DND-41 (cell line): Measurements from ENCODE around the gene NYAP2.

ENCODE experiments used
- ATAC-seq: fragments of 200-7000 bp; cut with Tn5 transposase; 3 replicates; pipeline ENCODE4 v1.9.1; 2021; ENCODE audit warnings: low read depth; ENCODE audit not compliant: insufficient read depth
- DNase-seq: peaks from one replicate; pipeline ENCODE4 v3.0.0-alpha.2; 2020
- H2AFZ ChIP-seq: 2 replicates; pipeline ENCODE4 v1.6.0; 2012; ENCODE audit warnings: low read depth, low read length
- H3K27ac ChIP-seq: 2 replicates; pipeline ENCODE4 v1.5.1; 2012; ENCODE audit warnings: low read length, inconsistent platforms
- H3K27me3 ChIP-seq: fragments of 200-600 bp; sonication (generic); 2 replicates; pipeline ENCODE4 v1.6.0; 2012; ENCODE audit warnings: low read length, mild to moderate bottlenecking, inconsistent platforms; ENCODE audit not compliant: insufficient read depth, poor library complexity
- H3K36me3 ChIP-seq: 2 replicates; pipeline ENCODE4 v1.5.1; 2012; ENCODE audit warnings: low read length, inconsistent platforms; ENCODE audit not compliant: insufficient read depth
- H3K4me1 ChIP-seq: 2 replicates; pipeline ENCODE4 v1.5.1; 2012; ENCODE audit warnings: mild to moderate bottlenecking, low read length; ENCODE audit not compliant: insufficient read depth
- H3K4me2 ChIP-seq: 2 replicates; pipeline ENCODE4 v1.6.0; 2012; ENCODE audit warnings: mild to moderate bottlenecking, moderate library complexity, low read length, inconsistent platforms; ENCODE audit not compliant: insufficient read depth
- H3K4me3 ChIP-seq, 2 experiments: fragments of 200-600 bp in 1 of 2; shearing (Covaris generic) in 1 of 2; 2 replicates each; pipeline ENCODE4 v1.5.1; 2012 to 2016; ENCODE audit warnings: inconsistent platforms in 2 of 2, low read length in 2 of 2, mild to moderate bottlenecking in 2 of 2, low read depth in 1 of 2, moderate library complexity in 1 of 2
- H3K79me2 ChIP-seq: 2 replicates; pipeline ENCODE4 v1.6.0; 2012; ENCODE audit warnings: low read length, inconsistent platforms; ENCODE audit not compliant: insufficient read depth
- H3K9ac ChIP-seq: 2 replicates; pipeline ENCODE4 v1.6.0; 2012; ENCODE audit warnings: low read depth, mild to moderate bottlenecking, inconsistent platforms, low read length, moderate library complexity
- H3K9me3 ChIP-seq: 2 replicates; pipeline ENCODE4 v1.5.1; 2012; ENCODE audit warnings: low read length, moderate library complexity, mild to moderate bottlenecking, inconsistent platforms; ENCODE audit not compliant: insufficient read depth, severe bottlenecking
- H4K20me1 ChIP-seq: 2 replicates; pipeline ENCODE4 v1.6.0; 2012; ENCODE audit warnings: low read length; ENCODE audit not compliant: insufficient read depth
- EZH2 ChIP-seq: IDR thresholded peaks from 3 replicates; pipeline ENCODE4 v1.6.1; 2012; ENCODE audit warnings: borderline replicate concordance, low read depth, mild to moderate bottlenecking, moderate library complexity, low read length, inconsistent platforms; ENCODE audit not compliant: severe bottlenecking
- TF ChIP-seq, protein P1 (sequence below): IDR thresholded peaks from 2 replicates; pipeline ENCODE4 v1.5.1; 2012; ENCODE audit warnings: borderline replicate concordance, low read length, moderate library complexity, mild to moderate bottlenecking; ENCODE audit not compliant: poor library complexity, severe bottlenecking; ENCODE audit errors: extremely low read depth

Gene NYAP2

DNA sequence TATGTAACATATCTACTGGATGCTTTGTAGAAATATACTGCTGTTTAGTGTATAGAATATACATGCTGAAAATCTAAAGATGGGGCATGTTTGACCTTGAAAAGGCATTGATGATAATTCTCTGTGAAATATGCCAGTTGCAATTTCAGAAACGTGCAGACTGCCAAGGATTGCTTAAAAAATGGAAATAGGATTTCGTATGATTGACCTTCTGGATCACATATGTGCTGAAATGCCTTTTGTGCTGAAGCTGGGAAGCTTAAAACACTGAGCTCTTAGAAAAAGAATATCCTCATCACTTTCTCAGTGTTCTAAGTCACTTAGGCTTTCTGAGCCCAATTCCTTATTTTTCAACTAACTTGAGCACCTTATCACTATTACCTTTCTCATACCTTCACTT lies 14.3 kb downstream of the NYAP2 start:
- no peaks in the 10 kb centered on the region for H3K9me3 ChIP-seq
- H3K4me1 ChIP-seq, result no peaks in the 10 kb centered on the region
- H3K36me3 ChIP-seq, result no peaks in the 10 kb centered on the region
- TF ChIP-seq, protein P1, sequence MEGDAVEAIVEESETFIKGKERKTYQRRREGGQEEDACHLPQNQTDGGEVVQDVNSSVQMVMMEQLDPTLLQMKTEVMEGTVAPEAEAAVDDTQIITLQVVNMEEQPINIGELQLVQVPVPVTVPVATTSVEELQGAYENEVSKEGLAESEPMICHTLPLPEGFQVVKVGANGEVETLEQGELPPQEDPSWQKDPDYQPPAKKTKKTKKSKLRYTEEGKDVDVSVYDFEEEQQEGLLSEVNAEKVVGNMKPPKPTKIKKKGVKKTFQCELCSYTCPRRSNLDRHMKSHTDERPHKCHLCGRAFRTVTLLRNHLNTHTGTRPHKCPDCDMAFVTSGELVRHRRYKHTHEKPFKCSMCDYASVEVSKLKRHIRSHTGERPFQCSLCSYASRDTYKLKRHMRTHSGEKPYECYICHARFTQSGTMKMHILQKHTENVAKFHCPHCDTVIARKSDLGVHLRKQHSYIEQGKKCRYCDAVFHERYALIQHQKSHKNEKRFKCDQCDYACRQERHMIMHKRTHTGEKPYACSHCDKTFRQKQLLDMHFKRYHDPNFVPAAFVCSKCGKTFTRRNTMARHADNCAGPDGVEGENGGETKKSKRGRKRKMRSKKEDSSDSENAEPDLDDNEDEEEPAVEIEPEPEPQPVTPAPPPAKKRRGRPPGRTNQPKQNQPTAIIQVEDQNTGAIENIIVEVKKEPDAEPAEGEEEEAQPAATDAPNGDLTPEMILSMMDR, result no peak
- TF ChIP-seq EZH2, result no peak
- H3K9ac ChIP-seq, result no peak overlapping the region
- no peak overlapping the region for H3K4me2 ChIP-seq
- no peaks in the 10 kb centered on the region for H3K79me2 ChIP-seq
- H3K27me3 ChIP-seq, result no peaks in the 10 kb centered on the region
- no peak overlapping the region for H3K27ac ChIP-seq
- ATAC-seq (no peak), DNase-seq (no peak)
- no peak overlapping the region for H2AFZ ChIP-seq
- no peak overlapping the region for H3K4me3 ChIP-seq
- H4K20me1 ChIP-seq, result no peaks in the 10 kb centered on the region

DNA sequence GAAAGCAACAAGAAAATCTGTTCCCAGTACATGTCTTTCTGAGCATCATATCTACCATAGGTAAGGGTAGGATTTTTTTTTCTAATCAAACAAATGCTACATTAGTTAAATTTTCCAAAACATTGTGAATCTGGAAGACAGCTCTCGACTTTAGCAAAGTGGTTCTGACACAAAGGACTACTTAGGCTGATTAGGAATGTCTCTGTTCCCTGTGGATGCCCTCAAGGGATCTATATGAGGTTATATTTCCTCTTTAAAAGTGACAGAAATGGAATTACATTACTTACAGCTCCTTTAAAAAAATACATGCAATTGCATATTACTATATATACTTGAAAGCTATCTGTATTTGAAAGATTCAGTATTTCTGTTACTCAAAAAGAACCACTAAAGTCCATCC lies 15.4 kb downstream of the NYAP2 start:
- Histone ChIP-seq H3K9me3 (no peaks in the 10 kb centered on the region), H3K27ac (no peak overlapping the region), H4K20me1 (no peaks in the 10 kb centered on the region), H3K9ac (no peak overlapping the region), H2AFZ (no peak overlapping the region), H3K4me2 (no peak overlapping the region), H3K4me3 (no peak overlapping the region), H3K79me2 (no peaks in the 10 kb centered on the region), H3K36me3 (no peaks in the 10 kb centered on the region), H3K27me3 (no peaks in the 10 kb centered on the region), H3K4me1 (no peaks in the 10 kb centered on the region)
- ATAC-seq, result no peak
- no peak for TF ChIP-seq EZH2
- TF ChIP-seq, protein P1, result no peak
- no peak for DNase-seq

DNA sequence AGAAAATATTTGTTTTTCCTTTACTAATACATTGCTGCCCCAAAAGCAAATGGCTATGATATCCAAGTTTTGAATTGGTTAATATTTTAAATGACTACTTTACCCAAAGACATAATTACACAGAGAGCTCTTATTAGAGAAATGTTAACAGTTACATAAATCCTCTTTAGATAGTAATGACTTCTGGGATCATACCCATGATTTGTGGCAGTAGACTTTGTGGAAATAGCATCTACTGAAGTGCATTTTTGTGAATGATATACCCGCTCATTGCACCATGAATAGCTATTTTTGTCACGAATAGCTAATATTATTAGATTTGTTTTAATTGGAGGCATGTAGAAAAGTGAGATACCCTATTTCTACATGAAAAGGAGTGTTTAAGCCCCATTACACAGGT lies 15.8 kb downstream of the NYAP2 start:
- no peaks in the 10 kb centered on the region for H3K27me3 ChIP-seq
- TF ChIP-seq, protein P1, result no peak
- TF ChIP-seq EZH2, result no peak
- no peak overlapping the region for H3K27ac ChIP-seq
- H3K9ac ChIP-seq, result no peak overlapping the region
- no peaks in the 10 kb centered on the region for H3K36me3 ChIP-seq
- no peak for ATAC-seq
- H3K9me3 ChIP-seq, result no peaks in the 10 kb centered on the region
- no peaks in the 10 kb centered on the region for H3K79me2 ChIP-seq
- H3K4me3 ChIP-seq, result no peak overlapping the region
- H4K20me1 ChIP-seq, result no peaks in the 10 kb centered on the region
- H3K4me1 ChIP-seq, result no peaks in the 10 kb centered on the region
- H3K4me2 ChIP-seq, result no peak overlapping the region
- DNase-seq, result no peak
- no peak overlapping the region for H2AFZ ChIP-seq

DNA sequence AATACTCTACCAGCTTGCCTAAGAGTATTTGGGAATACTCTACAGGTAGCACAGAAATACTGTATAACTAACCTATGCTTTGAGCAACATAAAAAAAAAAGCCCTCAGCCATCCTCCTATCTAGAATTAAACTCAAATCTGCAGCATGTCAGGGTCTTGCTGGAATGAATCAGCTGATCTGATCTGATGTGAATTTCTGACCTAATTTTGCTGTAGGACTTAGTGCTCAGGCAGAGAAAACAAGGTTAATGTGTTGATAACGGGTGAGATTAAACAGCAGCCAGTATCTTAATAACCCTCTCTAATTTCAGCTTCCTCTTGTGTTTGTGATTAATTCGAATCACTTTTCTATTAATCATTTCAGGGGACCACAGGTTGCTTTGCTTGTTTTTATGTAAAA lies 16.3 kb downstream of the NYAP2 start:
- no peak for ATAC-seq
- Histone ChIP-seq H3K9me3 (no peaks in the 10 kb centered on the region), H3K4me3 (no peak overlapping the region), H3K79me2 (no peaks in the 10 kb centered on the region), H3K4me1 (no peaks in the 10 kb centered on the region), H4K20me1 (no peaks in the 10 kb centered on the region), H3K4me2 (no peak overlapping the region), H2AFZ (no peak overlapping the region), H3K27me3 (no peaks in the 10 kb centered on the region), H3K9ac (no peak overlapping the region), H3K27ac (no peak overlapping the region), H3K36me3 (no peaks in the 10 kb centered on the region)
- DNase-seq, result no peak
- no peak for TF ChIP-seq EZH2
- TF ChIP-seq, protein P1, result no peak
